SK-N-MC (cell line): ENCODE measurements around the gene NRXN3.

Source experiments
- EZH2 ChIP-seq: fragments of 200-600 bp; sonication (generic); IDR thresholded peaks from one replicate; pipeline ENCODE4 v1.6.1; 2017; ENCODE audit warnings: antibody characterized with exemption
- FOXP2 ChIP-seq: optimal IDR thresholded peaks from 2 replicates; pipeline ENCODE3; 2011; ENCODE audit warnings: mild to moderate bottlenecking, moderate library complexity; ENCODE audit not compliant: insufficient read depth; ENCODE audit errors: extremely low read length, control extremely low read depth
- POLR2AphosphoS5 ChIP-seq: IDR thresholded peaks from 2 replicates; pipeline ENCODE4 v1.6.1; 2012; ENCODE audit warnings: mild to moderate bottlenecking, low read depth, low read length, borderline replicate concordance

DNA sequence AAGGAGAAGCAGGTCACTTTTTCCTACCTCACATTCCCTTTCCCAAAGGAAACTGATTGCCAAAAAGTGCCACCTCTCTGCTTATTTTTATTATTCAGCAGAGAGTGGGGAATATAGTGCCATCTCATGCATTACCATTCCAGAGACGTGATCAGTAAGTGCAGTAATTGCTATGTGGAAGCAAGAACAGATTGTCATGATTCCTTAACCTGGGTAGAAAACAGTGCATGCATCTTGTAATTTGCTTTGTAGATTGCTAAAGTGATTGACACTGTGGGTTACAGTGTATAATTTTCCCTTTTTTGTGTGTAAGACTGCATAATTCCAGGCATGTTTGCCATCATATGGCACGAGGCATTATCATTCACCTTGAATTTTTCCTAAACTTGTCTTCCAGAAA lies 1708.6 kb downstream of the NRXN3 start:
- no peak for TF ChIP-seq EZH2
- no peak for TF ChIP-seq POLR2AphosphoS5
- TF ChIP-seq FOXP2, result no peak
